ENCODE measurements around the gene CALML3. TPM values are rescaled to one million over a fixed set of nuclear protein-coding genes. Genes with fewer than 3 reads are reported as not detected.

Gene CALML3
- total and polyA plus RNA-seq, 2 of the 8 experiments (the other 6 are each of a cell fraction or from before 2014, with no cell fraction given) = not detected

- no peaks in the 10 kb centered on the region for H3K36me3 ChIP-seq (ENCODE audit: control insufficient read depth in 2 of 4, insufficient read depth in 4 of 4, low read length in 3 of 4)
- no peak overlapping the region for H3K4ac ChIP-seq (replicated peaks; ENCODE audit: insufficient read length, low read depth, low read length)
- 80% methylated on average over 9 of the region's 9 CpGs; no CpG with 5 or more reads in 1 of the 2 experiments for WGBS, 2 experiments (ENCODE audit: extremely low coverage in 1 of 2, insufficient coverage in 1 of 2, insufficient read length in 1 of 2, insufficient replicate concordance in 2 of 2, low coverage in 1 of 2, low lambda C conversion rate in 2 of 2, missing lambda C conversion rate in 1 of 2)
- TF ChIP-seq SRF (IDR thresholded peaks at IDR 0.05; ENCODE audit: low read depth, low read length) (no peak), GTF2F1 (IDR thresholded peaks at IDR 0.05; ENCODE audit: borderline replicate concordance, low read depth, low read length) (no peak), ASH2L (IDR thresholded peaks at IDR 0.05; ENCODE audit: low read length) (no peak), BCL11A (IDR thresholded peaks at IDR 0.05; ENCODE audit: low read depth in 2 of 2, low read length in 2 of 2) (no peak), BACH1 (IDR thresholded peaks at IDR 0.05; ENCODE audit: low read length) (no peak), CBX8 (IDR thresholded peaks at IDR 0.05; ENCODE audit: borderline replicate concordance, low read depth, low read length) (no peak), KDM4A (IDR thresholded peaks at IDR 0.05; ENCODE audit: low read depth, low read length, severe bottlenecking) (no peak)
- no peak overlapping the region for H2AK5ac ChIP-seq (ENCODE audit: low read depth, low read length)
- ChIA-PET CTCF (ENCODE audit: partially characterized antibody) (interaction anchor here (0.7 to 3.0 kb wide), 3 partner anchors 22 to 63 kb away, joined by 3 to 9 read pairs (median 4); no protein-coding TSS in a partner anchor), POLR2A (ENCODE audit: partially characterized antibody) (no interaction called here)
- no peak overlapping the region for H3K56ac ChIP-seq (replicated peaks; ENCODE audit: insufficient read length, low read depth, low read length)
- DNase-seq (ENCODE audit: low read depth in 1 of 2, low spot score in 2 of 2) (no peak), FAIRE-seq (no peak)
- no peaks in the 10 kb centered on the region for H3K79me1 ChIP-seq (ENCODE audit: low read depth, low read length)
- H3K23ac ChIP-seq (ENCODE audit: insufficient read length) = no peak overlapping the region
- no peak overlapping the region for H3K9ac ChIP-seq (replicated peaks in 1 of 4; ENCODE audit: extremely low read depth in 1 of 4, low read depth in 3 of 4, low read length in 3 of 4)
- H2AFZ ChIP-seq (ENCODE audit: low read length) = no peak overlapping the region
- no peak overlapping the region for H4K8ac ChIP-seq (ENCODE audit: extremely low read depth, insufficient read depth, low read length)
- no peak overlapping the region for H3K14ac ChIP-seq (ENCODE audit: insufficient read length)
- H2BK120ac ChIP-seq (replicated peaks; ENCODE audit: low read depth, low read length) = no peak overlapping the region
- H3K4me2 ChIP-seq (ENCODE audit: insufficient read depth in 1 of 2, low read depth in 2 of 2, low read length in 2 of 2) = no peak overlapping the region
- H2BK15ac ChIP-seq (ENCODE audit: low read length) = no peak overlapping the region
- no peak overlapping the region for H2BK12ac ChIP-seq (ENCODE audit: low read depth, low read length)
- H4K91ac ChIP-seq (replicated peaks; ENCODE audit: insufficient read length, low read length) = no peak overlapping the region
- H3K4me3 ChIP-seq (ENCODE audit: extremely low read depth in 1 of 4, insufficient read depth in 2 of 4, low read depth in 3 of 4, low read length in 4 of 4) = no peak overlapping the region
- H2BK5ac ChIP-seq (ENCODE audit: low read depth, low read length) = no peak overlapping the region
- peaks cover 0 to 4% (median 1%) of the 10 kb centered on the region in 4 experiments; a peak in 5 of 7 replicates for H3K4me1 ChIP-seq (replicated peaks in 1 of 4; ENCODE audit: control insufficient read depth in 3 of 4, insufficient read depth in 4 of 4, low read length in 3 of 4)
- no peaks in the 10 kb centered on the region for H3K9me3 ChIP-seq (ENCODE audit: insufficient read depth in 2 of 2, low read depth in 1 of 2, low read length in 1 of 2)
- no peak overlapping the region; the same call in 1 of the 2 replicates for H3K18ac ChIP-seq (ENCODE audit: extremely low read depth, low read length)
- no peaks in the 10 kb centered on the region for H3K23me2 ChIP-seq (ENCODE audit: low read depth, low read length)
- H2BK20ac ChIP-seq (ENCODE audit: low read length) = no peak overlapping the region
- H3K27me3 ChIP-seq (replicated peaks in 1 of 4; ENCODE audit: control insufficient read depth in 3 of 4, extremely low read depth in 1 of 4, insufficient read depth in 3 of 4, low read length in 3 of 4) = no peaks in the 10 kb centered on the region
- no peak overlapping the region for H4K5ac ChIP-seq (ENCODE audit: insufficient read length, low read depth, low read length)
- H4K20me1 ChIP-seq (replicated peaks in 1 of 2; ENCODE audit: control insufficient read depth in 1 of 2, insufficient read depth in 2 of 2, low read length in 2 of 2) = no peaks in the 10 kb centered on the region
- H3K27ac ChIP-seq (ENCODE audit: low read depth, low read length) = no peak overlapping the region
- no peaks in the 10 kb centered on the region for H3K79me2 ChIP-seq (ENCODE audit: control insufficient read depth in 1 of 2, insufficient read depth in 2 of 2, low read length in 2 of 2)
Observed at GRCh38 chr10:5559642-5560141, 34.9 kb downstream of the CALML3 start.

Measured in H1 (cell line).